Glutamatergic neuron (in vitro differentiated cells): Measurements from ENCODE around the gene FBLN2. TPM values are rescaled to one million over a fixed set of nuclear protein-coding genes. Genes with fewer than 3 reads are reported as not detected.

Experiments used
- DNase-seq: peaks from one replicate; pipeline ENCODE4 v3.0.0; 2022
- H3K27ac Mint-ChIP-seq: one replicate; pipeline ENCODE4 v1.8.0; 2020; ENCODE audit warnings: mild to moderate bottlenecking, mixed read lengths, inconsistent platforms; ENCODE audit not compliant: unreplicated experiment
- H3K27me3 Mint-ChIP-seq: one replicate; pipeline ENCODE4 v1.8.0; 2020; ENCODE audit warnings: mild to moderate bottlenecking, moderate library complexity, mixed read lengths, inconsistent platforms; ENCODE audit not compliant: unreplicated experiment
- H3K36me3 Mint-ChIP-seq: one replicate; pipeline ENCODE4 v1.8.0; 2020; ENCODE audit warnings: mild to moderate bottlenecking, mixed read lengths, inconsistent platforms; ENCODE audit not compliant: unreplicated experiment
- H3K4me1 Mint-ChIP-seq: one replicate; pipeline ENCODE4 v1.8.0; 2020; ENCODE audit warnings: mild to moderate bottlenecking, low read depth, mixed read lengths, inconsistent platforms; ENCODE audit not compliant: unreplicated experiment
- H3K4me3 Mint-ChIP-seq: one replicate; pipeline ENCODE4 v1.8.0; 2020; ENCODE audit warnings: mild to moderate bottlenecking, mixed read lengths, inconsistent platforms; ENCODE audit not compliant: unreplicated experiment
- H3K9me3 Mint-ChIP-seq: one replicate; pipeline ENCODE4 v1.8.0; 2020; ENCODE audit warnings: mild to moderate bottlenecking, moderate library complexity, mixed read lengths, inconsistent platforms; ENCODE audit not compliant: unreplicated experiment
- total RNA-seq: library from RNA; stranded (reverse); fragmentation: NEBNext Ultra II Directional; extraction: Animal tissue kit (Norgen Biotek cat#: 25700); gene quantifications from one replicate; pipeline ENCODE4 v1.2.1, GENCODE V29; 2021; ENCODE audit not compliant: unreplicated experiment
- TF ChIP-seq, protein P1 (sequence below): fragments of 200-600 bp; sonication (generic); IDR thresholded peaks from one replicate; pipeline ENCODE4 v1.5.0; 2021; ENCODE audit not compliant: partially characterized antibody, unreplicated experiment

Gene FBLN2
- total RNA-seq, 1 donor from 2014 or later = 2.1 TPM

DNA sequence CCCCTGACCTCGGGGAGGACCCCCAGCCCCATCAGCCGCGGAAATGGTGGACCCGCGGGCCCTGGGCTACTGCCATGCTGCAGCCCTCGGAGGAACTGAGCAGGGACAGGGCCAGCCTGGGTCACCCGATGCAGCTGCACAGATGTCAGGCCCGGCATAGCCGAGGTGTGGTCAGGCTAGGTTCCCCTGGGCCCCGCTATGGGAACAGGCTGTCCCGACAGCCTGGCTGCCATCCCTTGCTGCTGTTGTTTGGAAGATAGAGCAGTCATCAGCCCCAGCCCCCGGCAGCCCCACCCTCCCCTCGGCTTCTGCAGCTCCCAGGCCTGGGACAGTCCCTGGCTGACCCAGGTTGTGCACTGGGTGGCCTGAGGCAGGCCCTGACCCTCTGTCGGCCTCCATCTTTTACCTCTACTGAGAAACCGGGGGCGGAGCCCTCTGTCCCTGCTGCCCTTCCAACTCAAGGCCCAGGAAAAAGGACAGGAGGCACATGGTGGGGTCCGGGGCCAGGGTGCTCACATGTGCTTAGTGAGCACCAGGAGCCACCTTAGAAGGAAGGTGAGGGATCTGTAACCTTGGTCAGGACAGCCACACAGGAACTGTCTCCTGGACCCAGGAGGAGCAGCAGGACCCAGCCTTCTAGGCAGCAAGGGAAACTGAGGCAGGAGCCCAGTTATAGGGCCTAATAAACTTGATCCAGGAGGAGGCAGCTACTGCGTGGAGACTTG, 31.5 kb upstream of the FBLN2 start:
- peaks cover 2% of the 10 kb centered on the region for H3K4me1 Mint-ChIP-seq
- no peaks in the 10 kb centered on the region for H3K9me3 Mint-ChIP-seq
- peak; percentile 56 for DNase-seq
- no peak overlapping the region for H3K4me3 Mint-ChIP-seq
- H3K36me3 Mint-ChIP-seq = peaks cover 8% of the 10 kb centered on the region
- H3K27ac Mint-ChIP-seq = no peak overlapping the region
- TF ChIP-seq, protein P1, sequence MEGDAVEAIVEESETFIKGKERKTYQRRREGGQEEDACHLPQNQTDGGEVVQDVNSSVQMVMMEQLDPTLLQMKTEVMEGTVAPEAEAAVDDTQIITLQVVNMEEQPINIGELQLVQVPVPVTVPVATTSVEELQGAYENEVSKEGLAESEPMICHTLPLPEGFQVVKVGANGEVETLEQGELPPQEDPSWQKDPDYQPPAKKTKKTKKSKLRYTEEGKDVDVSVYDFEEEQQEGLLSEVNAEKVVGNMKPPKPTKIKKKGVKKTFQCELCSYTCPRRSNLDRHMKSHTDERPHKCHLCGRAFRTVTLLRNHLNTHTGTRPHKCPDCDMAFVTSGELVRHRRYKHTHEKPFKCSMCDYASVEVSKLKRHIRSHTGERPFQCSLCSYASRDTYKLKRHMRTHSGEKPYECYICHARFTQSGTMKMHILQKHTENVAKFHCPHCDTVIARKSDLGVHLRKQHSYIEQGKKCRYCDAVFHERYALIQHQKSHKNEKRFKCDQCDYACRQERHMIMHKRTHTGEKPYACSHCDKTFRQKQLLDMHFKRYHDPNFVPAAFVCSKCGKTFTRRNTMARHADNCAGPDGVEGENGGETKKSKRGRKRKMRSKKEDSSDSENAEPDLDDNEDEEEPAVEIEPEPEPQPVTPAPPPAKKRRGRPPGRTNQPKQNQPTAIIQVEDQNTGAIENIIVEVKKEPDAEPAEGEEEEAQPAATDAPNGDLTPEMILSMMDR = no peak
- peaks cover 2% of the 10 kb centered on the region for H3K27me3 Mint-ChIP-seq

DNA sequence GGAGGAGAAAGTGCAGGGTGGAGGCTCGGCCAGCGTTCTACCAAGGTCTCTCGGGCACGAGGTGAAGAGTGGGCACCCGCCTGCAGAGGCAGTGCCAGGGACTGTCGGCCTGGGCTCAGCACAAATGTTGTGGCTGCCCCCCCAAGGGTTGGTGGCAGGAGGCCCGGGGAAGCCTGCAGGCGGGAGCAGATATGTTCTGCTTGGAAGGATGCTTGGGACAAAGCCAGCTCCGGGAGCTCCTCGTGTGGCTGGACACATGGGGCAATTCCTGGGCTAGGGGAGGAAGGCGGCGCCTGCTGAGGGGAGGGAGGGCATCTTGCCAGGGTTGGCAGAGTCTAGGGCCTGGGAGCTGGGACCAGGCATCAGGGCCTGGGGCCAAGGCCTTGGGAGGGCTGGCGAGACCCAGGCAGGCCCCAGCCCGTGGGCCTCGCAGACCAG, 30.4 kb upstream of the FBLN2 start:
- no peaks in the 10 kb centered on the region for H3K9me3 Mint-ChIP-seq
- no peak overlapping the region for H3K27ac Mint-ChIP-seq
- H3K36me3 Mint-ChIP-seq = peaks cover 15% of the 10 kb centered on the region
- peaks cover 2% of the 10 kb centered on the region for H3K4me1 Mint-ChIP-seq
- TF ChIP-seq, protein P1 = no peak
- no peak overlapping the region for H3K4me3 Mint-ChIP-seq
- DNase-seq = no peak
- peaks cover 5% of the 10 kb centered on the region for H3K27me3 Mint-ChIP-seq

DNA sequence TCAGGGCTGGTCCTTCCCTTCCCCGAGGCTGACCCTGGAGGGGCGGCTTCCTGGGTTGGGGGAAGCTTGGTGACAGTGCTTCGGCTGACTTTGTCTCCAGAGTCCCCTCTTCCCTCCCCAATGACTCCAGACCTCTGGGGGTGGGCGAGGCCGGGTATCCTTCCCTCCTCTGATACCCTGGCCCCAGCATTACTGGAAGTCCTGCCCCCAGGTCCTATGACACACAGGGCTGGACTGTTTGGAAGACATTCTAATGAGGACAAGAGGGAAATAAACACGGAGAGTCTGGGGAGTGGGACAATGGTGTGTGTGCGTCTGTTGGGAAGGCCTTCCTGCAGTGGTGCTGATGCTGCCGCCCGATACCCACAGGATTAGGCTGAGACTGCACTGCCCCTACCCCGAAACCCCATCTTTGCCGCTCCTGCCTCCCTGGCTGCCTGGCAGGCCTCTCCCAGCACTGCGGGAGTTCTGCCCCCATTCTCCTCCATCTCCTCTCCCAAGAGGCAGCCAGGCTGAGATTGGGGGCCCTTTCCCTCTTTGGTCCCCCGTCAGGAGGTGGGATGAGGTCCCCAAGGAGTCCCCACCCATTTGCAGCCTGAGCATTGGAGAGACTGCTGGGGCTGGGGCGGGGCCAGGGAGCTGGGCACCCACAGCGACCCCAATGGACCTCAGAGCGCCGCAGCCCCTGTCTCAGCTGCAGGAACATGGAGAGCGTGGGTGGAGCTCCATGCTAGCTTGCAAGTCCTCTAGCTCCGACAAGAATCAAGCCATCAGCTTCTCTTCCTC, 29.7 kb upstream of the FBLN2 start:
- Mint-ChIP-seq H3K27me3 (peaks cover 5% of the 10 kb centered on the region), H3K36me3 (peaks cover 15% of the 10 kb centered on the region), H3K4me3 (no peak overlapping the region), H3K4me1 (no peaks in the 10 kb centered on the region), H3K27ac (no peak overlapping the region), H3K9me3 (no peaks in the 10 kb centered on the region)
- DNase-seq = no peak
- TF ChIP-seq, protein P1 = no peak

DNA sequence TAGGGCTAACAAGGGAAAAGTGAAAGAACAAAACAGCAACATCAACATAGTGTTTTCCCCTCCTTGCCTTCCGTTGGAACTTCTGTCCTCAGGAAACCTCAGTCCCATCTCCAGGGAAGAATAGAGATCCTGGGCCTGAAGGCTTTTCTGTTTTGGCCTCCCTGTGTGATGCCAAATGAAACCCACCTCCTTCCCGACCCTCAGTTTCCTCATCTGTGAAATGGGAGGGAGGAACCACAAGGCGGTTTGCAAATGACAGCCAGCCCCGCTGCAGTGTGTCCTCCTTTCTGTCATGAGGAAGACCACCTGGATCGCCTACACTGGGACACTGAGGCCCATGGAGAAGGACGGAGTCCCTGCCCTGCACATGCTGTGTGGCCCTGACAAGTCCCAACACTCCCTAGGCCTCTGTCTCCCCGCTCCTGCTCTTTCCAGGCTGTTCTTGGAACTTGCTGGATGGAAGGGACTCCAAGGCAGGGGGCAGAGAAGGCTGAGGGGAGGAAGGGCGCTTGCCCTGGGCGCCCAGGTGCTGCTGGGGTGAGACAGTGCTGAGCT, 28.5 kb upstream of the FBLN2 start:
- Mint-ChIP-seq H3K27ac (no peak overlapping the region), H3K4me3 (no peak overlapping the region), H3K4me1 (no peaks in the 10 kb centered on the region), H3K9me3 (no peaks in the 10 kb centered on the region), H3K36me3 (peaks cover 15% of the 10 kb centered on the region), H3K27me3 (peaks cover 5% of the 10 kb centered on the region)
- TF ChIP-seq, protein P1 = no peak
- no peak for DNase-seq
